Endometrium (tissue), 2 donors: ENCODE data around the gene NPLOC4.

Experiments
- FAIRE-seq: peaks from 2 replicates; lab custom pipeline; 2012; peaks lifted over from hg19 to GRCh38; lab: Jason Lieb, UNC
- donor health status: control.
- donor health status: control.

Gene NPLOC4

GRCh38 chr17:81583589-81584342 is 53.1 kb downstream of the NPLOC4 start:
- FAIRE-seq, result no peak

- no peak for FAIRE-seq
Measured at GRCh38 chr17:81582749-81583148, 54.2 kb downstream of the NPLOC4 start.

- no peak for FAIRE-seq
Measured at GRCh38 chr17:81582341-81582740, 54.6 kb downstream of the NPLOC4 start.

GRCh38 chr17:81581758-81582157 is 55.2 kb downstream of the NPLOC4 start:
- no peak for FAIRE-seq

- FAIRE-seq, result no peak
Measured at GRCh38 chr17:81580481-81580880, 56.4 kb downstream of the NPLOC4 start.

DNA sequence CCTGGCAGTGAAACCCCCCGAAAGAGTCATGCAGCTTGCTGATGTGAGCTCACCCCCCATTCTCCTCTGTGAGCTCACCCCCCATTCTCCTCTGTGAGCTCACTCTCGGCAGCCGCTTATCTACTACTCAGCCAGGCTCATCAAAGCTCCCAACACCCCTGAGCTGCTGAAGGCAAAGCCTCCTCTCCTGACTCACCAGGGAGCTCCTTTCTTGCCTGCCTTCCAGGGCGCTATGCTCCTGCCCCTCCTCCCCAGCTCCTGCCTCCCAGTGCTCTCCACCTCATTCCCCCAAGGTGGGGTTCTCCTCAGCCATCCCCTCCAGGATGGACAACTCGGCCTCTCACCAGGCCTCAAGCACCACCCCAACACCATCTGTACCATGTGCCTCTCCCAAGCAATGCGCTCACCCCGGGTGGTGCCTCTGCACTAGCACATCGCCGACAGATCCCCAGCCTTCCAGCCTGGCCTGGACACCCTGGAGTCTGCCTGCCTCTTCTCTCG is 57.0 kb downstream of the NPLOC4 start:
- FAIRE-seq, result no peak

GRCh38 chr17:81579298-81579697 is 57.6 kb downstream of the NPLOC4 start:
- FAIRE-seq, result no peak

DNA sequence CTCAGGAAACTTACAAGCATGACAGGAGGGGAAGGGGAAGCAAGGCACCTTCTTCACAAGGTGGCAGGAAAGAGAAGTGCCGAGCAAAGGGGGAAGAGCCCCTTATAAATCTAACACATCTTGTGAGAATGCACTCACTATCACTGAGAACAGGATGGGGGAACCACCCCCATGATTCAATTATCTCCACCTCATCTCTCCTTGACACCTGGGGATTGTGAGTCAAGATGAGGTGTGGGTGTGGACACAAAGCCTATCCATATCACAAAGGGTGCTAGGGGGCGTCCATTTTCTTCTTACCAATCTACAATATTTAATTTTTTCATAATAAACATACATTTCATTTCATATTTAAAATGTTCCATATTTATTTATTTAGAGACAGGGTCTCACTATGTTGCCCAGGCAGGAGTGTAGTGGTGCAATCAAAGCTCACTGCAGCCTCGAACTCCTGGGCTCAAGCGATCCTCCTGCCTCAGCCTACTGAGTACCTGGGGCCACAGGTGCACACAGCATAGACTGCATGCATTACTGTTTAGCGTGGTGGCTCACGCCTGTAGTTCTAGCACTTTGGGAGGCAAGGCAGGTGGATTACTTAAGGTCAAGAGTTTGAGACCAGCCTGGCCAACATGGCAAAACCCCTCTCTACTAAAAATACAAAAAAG is 58.2 kb downstream of the NPLOC4 start:
- FAIRE-seq, result no peak

DNA sequence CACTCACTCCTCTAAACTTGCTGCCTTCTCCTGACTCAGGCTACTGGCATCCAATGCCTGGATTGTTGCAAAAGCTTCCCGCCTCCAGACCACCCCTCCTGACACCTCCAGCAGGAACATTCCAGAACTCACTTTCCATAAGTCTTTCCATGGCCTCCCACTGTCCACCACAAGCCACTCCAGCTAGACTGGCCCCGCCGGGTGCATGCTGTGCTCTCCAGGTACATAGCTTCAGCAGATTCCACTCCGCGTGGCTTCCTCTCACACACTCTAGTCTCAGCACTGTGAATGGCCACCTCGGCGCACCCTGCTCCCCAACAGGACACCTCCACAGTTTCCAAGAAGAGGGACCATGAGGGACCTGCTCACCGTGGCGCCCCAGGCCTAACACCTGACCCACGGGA is 58.9 kb downstream of the NPLOC4 start:
- FAIRE-seq, result no peak

DNA sequence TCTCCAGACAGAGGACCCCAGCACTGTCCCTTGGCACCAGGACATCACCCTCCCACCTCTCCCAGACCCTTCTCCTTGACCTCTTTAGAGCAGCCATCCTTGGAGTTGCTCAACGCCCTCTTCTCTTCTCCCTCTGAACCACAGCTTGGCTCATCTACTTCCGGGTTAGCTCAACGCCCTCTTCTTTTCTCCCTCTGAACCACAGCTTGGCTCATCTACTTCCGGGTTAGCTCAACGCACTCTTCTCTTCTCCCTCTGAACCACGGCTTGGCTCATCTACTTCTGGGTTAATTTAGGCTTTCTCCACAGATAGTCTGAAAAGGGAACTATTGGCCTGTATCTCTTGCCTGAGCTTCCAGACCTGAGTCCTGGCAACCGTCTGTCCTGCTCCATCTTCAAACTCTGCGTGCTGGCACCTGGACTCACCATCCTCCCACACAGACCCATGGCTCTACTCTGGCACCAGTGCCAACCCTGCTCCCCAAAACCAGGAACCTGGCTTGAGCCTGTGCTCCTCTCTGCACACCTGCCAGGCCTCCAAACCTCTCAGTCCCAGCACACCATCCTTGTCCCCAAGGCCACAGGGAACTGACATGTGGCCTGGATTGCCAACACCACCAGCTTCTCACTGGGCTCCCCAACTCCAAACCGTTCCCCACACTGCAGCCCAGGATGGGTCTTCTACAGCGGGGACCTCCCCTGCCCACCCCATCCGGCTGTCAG is 59.5 kb downstream of the NPLOC4 start:
- no peak for FAIRE-seq

DNA sequence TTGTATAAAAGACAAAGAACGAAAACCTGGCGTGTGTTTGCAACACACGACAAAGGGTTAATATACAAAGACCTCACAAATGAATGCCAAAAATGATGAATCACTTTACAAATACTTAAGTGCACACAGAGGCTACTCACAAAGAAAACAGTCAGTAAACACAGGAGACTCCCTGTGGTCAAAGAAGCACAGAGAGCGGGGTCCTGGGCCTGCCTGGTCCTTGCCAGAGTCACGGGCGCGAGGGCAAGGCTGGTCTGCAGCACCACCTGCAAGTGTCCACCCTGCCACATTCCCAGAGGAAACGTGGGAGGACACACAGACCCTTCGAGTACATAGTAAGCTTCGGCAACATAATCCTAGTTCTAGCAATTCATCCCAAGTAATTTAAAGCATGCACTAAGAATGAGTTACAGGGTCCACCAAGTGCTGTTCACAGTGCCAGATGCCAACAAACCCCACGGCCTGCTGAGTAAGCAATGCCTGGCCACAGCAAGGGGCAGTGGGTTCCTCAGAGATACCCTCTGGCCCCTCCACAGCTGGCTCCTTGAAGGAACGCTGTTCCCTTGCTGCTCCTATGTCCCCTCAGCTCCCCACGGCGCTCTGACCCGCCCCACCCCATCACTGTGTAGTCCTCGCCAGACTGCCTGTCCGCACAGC is 60.2 kb downstream of the NPLOC4 start:
- no peak for FAIRE-seq

DNA sequence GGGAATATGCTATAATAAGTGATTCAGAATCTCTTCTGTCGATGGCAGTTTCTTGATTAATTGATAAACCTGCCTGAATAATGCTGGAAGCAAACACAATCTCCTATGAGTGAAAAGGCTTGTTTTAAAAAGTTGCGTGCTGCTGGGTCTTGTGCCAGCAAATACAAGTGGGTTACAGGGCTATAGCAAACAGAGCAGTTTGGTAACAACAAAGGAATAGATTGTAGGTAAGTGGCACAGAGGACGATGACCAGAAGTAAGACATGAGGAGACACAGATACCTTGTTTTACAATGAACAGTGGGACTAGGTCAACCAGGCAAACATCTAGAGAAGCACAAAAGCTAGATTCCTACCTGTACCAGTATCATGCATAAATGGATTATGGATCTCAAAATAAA is 61.1 kb downstream of the NPLOC4 start:
- no peak for FAIRE-seq

GRCh38 chr17:81574643-81574956 is 62.3 kb downstream of the NPLOC4 start:
- no peak for FAIRE-seq

DNA sequence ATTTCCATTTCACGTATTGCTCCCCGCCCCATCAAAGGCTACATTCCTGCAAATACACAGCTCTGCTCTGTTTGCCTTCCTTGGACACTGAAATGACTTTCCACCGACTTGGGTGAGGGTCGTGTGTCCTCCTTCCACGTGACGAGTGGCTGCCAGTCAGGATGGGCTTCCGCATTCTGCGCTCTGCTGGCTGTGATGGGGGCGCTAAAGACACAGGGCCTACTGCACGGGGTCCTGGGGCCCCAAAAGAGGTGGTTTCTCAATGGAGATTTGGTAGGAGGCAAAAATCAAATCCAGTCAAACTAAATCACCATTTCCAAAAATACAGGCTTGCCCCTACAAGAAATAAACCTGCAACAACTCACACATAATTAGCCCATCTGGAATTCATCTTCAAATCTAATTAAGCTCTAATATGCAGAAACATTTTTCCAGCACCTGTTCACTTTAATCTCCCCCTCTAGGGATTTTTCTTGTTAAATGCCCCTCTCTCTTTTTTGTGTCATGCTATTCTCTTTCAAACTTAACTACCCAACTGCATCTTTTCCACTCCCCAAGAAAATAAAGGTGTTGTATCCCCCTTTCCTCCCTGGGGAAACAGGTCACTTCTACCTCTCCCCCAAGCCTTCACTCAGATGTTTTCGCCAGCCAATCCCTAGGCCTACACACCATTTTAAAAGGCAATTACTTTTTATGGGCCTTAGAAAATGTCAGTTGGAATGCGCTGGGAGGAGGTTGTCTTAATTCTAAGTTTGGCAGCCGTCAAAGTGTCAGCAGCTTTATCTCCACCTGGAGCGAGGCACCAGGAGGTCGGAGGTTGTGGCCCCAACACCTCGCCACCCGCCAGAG is 62.9 kb downstream of the NPLOC4 start:
- no peak for FAIRE-seq

DNA sequence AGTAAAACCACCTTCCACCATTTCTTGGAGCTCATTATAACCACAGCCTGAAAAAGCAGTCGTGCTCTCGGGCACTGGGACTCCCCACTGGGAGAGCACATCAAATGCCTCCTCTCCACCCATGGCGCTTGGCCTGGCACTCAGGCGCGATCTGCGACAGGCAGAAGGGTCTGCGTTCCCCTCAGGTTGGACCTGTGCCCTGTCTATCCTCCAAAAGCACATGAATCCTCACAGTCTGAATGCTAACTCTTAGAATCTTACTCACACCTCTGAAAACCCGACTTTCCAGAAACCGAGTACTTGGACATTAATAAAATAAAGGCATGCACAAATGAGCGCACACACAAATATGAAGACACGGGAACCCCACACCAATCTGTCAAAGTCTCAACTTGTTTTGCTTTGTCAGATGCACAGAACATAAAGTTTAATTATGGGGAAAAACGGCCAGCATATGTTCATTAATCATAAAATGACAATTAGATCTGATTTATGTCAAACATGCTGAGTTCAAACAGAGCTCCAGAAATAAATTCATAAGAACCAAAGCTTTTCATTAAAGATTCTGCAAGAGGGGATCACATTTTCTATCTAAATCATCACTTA is 64.2 kb downstream of the NPLOC4 start:
- FAIRE-seq, result no peak

DNA sequence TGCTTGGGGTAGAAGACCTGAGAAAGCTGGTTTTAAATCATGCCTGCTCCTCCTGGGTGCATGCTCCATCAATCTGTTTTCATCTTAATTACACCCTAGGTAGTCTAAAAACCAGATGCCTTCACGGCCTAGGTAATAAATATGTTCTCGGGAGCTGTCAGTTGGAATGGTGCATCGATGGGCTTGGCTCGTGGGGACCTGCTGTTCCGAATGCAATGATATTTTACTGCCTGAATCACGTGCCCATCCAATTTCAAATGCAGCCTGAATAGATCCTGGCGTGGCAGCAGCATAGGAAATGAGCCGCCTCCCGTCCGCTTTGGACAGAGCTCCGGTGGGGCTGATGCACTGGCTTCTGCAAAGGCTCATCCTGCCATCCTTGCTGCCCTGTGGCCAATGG is 65.9 kb downstream of the NPLOC4 start:
- FAIRE-seq, result no peak

- no peak for FAIRE-seq
Measured at GRCh38 chr17:81569986-81570514, 66.9 kb downstream of the NPLOC4 start.

- FAIRE-seq, result no peak
Measured at GRCh38 chr17:81568416-81568815, 68.5 kb downstream of the NPLOC4 start.

DNA sequence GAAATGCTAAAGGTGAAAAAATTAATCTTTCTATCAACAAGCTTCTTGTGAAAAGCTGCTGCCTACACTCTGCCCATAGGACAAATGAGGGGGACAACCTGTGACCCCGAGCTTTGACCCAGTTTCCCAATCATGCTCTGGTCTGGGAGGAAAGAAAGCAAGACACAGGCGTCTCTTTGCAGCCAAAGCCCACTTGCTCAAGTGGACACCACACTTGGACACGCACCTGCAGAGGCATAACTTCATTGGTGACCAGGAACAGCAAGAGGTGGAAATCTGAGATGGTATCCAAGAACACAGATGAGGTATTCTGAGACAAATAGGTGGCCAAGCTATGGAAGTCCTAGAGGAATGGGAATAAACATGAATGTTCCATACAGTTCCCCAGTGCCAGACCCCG is 69.7 kb downstream of the NPLOC4 start:
- no peak for FAIRE-seq

- FAIRE-seq, result peak; percentile 85
Measured at GRCh38 chr17:81566461-81567126, 70.3 kb downstream of the NPLOC4 start.
